IMR-90 (cell line): ENCODE results near the gene CYSTM1. TPM values are rescaled to one million over a fixed set of nuclear protein-coding genes. Genes with fewer than 3 reads are reported as not detected.

Source experiments
- ATAC-seq: fragments of 200-7000 bp; cut with Tn5 transposase; 2 replicates; pipeline ENCODE4 v1.9.1; 2020; ENCODE audit warnings: low read depth, mild to moderate bottlenecking, moderate library complexity
- BruUV-seq: library from RNA; stranded (reverse); fragments of 400-500 nt; replicated peaks from 2 replicates; lab custom pipeline; 2021; lab: Mats Ljungman, UMichigan
- CTCF ChIA-PET: fragments of 300-600 bp; formaldehyde crosslinking; extraction: SDS; loops from one replicate; lab custom pipeline; 2021; ENCODE audit warnings: antibody characterized with exemption; lab: Yijun Ruan, JAX
- POLR2A ChIA-PET: fragments of 300-600 bp; sonication (Branson Sonifier 250); formaldehyde crosslinking; loops from one replicate; lab custom pipeline; 2022; ENCODE audit warnings: antibody characterized with exemption; ENCODE audit not compliant: unreplicated experiment; lab: Charles Lee
- DNase-seq: peaks from one replicate; pipeline ENCODE4 v3.0.0; 2013
- H2AFZ ChIP-seq: replicated peaks from 2 replicates; pipeline ENCODE3; 2013; ENCODE audit warnings: low read length, mild to moderate bottlenecking; ENCODE audit not compliant: poor library complexity
- H2AK5ac ChIP-seq: 2 replicates; pipeline ENCODE4 v1.6.1; 2013; ENCODE audit warnings: low read depth, low read length, inconsistent platforms
- H2AK9ac ChIP-seq: replicated peaks from 2 replicates; pipeline ENCODE3; 2013; ENCODE audit warnings: mild to moderate bottlenecking, low read depth, low read length, moderate library complexity; ENCODE audit not compliant: poor library complexity
- H2BK120ac ChIP-seq: 2 replicates; pipeline ENCODE4 v1.6.1; 2013; ENCODE audit warnings: low read depth, low read length, inconsistent platforms
- H2BK15ac ChIP-seq: 3 replicates; pipeline ENCODE4 v1.6.1; 2013; ENCODE audit warnings: low read depth, low read length, inconsistent platforms
- H2BK20ac ChIP-seq: 2 replicates; pipeline ENCODE4 v1.6.1; 2013; ENCODE audit warnings: low read depth, mild to moderate bottlenecking, inconsistent platforms, low read length, moderate library complexity
- H2BK5ac ChIP-seq: 2 replicates; pipeline ENCODE4 v1.6.1; 2013; ENCODE audit warnings: mild to moderate bottlenecking, low read depth, low read length, inconsistent platforms; ENCODE audit not compliant: poor library complexity, severe bottlenecking
- H3K14ac ChIP-seq: replicated peaks from 2 replicates; pipeline ENCODE4 v1.6.1; 2013; ENCODE audit warnings: low read depth, low read length, inconsistent platforms
- H3K18ac ChIP-seq: 2 replicates; pipeline ENCODE4 v1.6.1; 2013; ENCODE audit warnings: low read depth, low read length, control low read depth
- H3K23ac ChIP-seq: 2 replicates; pipeline ENCODE4 v1.6.1; 2013; ENCODE audit warnings: low read depth, low read length, inconsistent platforms
- H3K27ac ChIP-seq: 2 replicates; pipeline ENCODE4 v1.5.1; 2013; ENCODE audit warnings: mild to moderate bottlenecking, control low read depth, low read length; ENCODE audit not compliant: insufficient read depth
- H3K27me3 ChIP-seq: 2 replicates; pipeline ENCODE4 v1.6.1; 2013; ENCODE audit warnings: low read length; ENCODE audit not compliant: control insufficient read depth, insufficient read depth
- H3K36me3 ChIP-seq: 2 replicates; pipeline ENCODE4 v1.6.1; 2013; ENCODE audit warnings: low read length, mixed read lengths; ENCODE audit not compliant: control insufficient read depth, insufficient read depth
- H3K4ac ChIP-seq: 2 replicates; pipeline ENCODE4 v1.6.1; 2013; ENCODE audit warnings: low read depth, low read length, inconsistent platforms
- H3K4me1 ChIP-seq: 2 replicates; pipeline ENCODE4 v1.6.1; 2013; ENCODE audit warnings: low read length, mixed read lengths; ENCODE audit not compliant: control insufficient read depth, insufficient read depth
- H3K4me2 ChIP-seq: 2 replicates; pipeline ENCODE4 v1.6.1; 2013; ENCODE audit warnings: low read depth, mild to moderate bottlenecking, control low read depth, low read length, moderate library complexity
- H3K4me3 ChIP-seq: 2 replicates; pipeline ENCODE4 v1.5.1; 2013; ENCODE audit warnings: low read depth, mild to moderate bottlenecking, control low read depth, low read length, moderate library complexity; ENCODE audit not compliant: insufficient read depth
- H3K56ac ChIP-seq: 2 replicates; pipeline ENCODE4 v1.6.1; 2013; ENCODE audit warnings: low read length, inconsistent platforms; ENCODE audit not compliant: insufficient read depth; ENCODE audit errors: extremely low read depth
- H3K79me1 ChIP-seq, 2 experiments: 2 replicates each; pipeline ENCODE4 v1.6.1; 2013; ENCODE audit warnings: low read length in 2 of 2, inconsistent platforms in 1 of 2, low read depth in 1 of 2
- H3K9ac ChIP-seq: 2 replicates; pipeline ENCODE4 v1.6.1; 2013; ENCODE audit warnings: low read depth, low read length, control low read depth
- H3K9me1 ChIP-seq: 2 replicates; pipeline ENCODE4 v1.6.1; 2013; ENCODE audit warnings: low read length, inconsistent platforms; ENCODE audit not compliant: insufficient read depth
- H3K9me3 ChIP-seq: 2 replicates; pipeline ENCODE4 v1.6.1; 2013; ENCODE audit warnings: low read length; ENCODE audit not compliant: control insufficient read depth, insufficient read depth
- H4K20me1 ChIP-seq: 2 replicates; pipeline ENCODE4 v1.6.1; 2013; ENCODE audit warnings: low read length, inconsistent platforms; ENCODE audit not compliant: insufficient read depth
- H4K5ac ChIP-seq: 2 replicates; pipeline ENCODE4 v1.6.1; 2013; ENCODE audit warnings: mild to moderate bottlenecking, low read depth, low read length, control low read depth
- H4K8ac ChIP-seq, 2 experiments: 2 replicates each; pipeline ENCODE4 v1.6.1; 2013; ENCODE audit warnings: low read depth in 2 of 2, low read length in 2 of 2, control low read depth in 1 of 2, inconsistent platforms in 1 of 2
- H4K91ac ChIP-seq: 2 replicates; pipeline ENCODE4 v1.6.1; 2013; ENCODE audit warnings: low read depth, low read length, inconsistent platforms; ENCODE audit not compliant: insufficient read depth
- MAFK ChIP-seq: IDR thresholded peaks from 2 replicates; pipeline ENCODE4 v1.6.1; 2012; ENCODE audit warnings: low read depth, low read length, improper control_type of control experiment
- WGBS, 2 experiments: methylation state at CpG; one replicate each; pipeline versions ENCODE4 v1.1.5 to v1.1.7; 2013; ENCODE audit warnings: missing lambda C conversion rate in 2 of 2; ENCODE audit not compliant: insufficient read length in 1 of 2; ENCODE audit errors: extremely low coverage in 2 of 2; 5-methylcytosine and 5-hydroxymethylcytosine counted together
- dilution Hi-C: fragments of 300-500 bp; cut with HindIII; formaldehyde crosslinking; loops from one replicate; pipeline ENCODE4 v1.14.3; 2018; ENCODE audit warnings: low sequenced_read_pairs; ENCODE audit not compliant: unreplicated experiment
- in situ Hi-C: fragments of 300-500 bp; cut with MboI; formaldehyde crosslinking; loops from 3 replicates; pipeline ENCODE4 v1.14.3; 2019; ENCODE audit warnings: low sequenced_read_pairs, inconsistent platforms, mixed read lengths
- intact Hi-C: fragments of 100-400 bp; cut with micrococcal nuclease; formaldehyde crosslinking; loops from 2 replicates; pipeline ENCODE4 v1.10.0; 2022
- polyA plus RNA-seq, 3 experiments: library from polyadenylated mRNA; depleted of rRNA; stranded (reverse); fragments of >200 nt; gene quantifications; 2 replicates each; pipeline ENCODE4 v1.2.3, GENCODE V29; 2012; ENCODE audit warnings: low replicate concordance in 1 of 3
- total RNA-seq: library from RNA; depleted of rRNA; stranded (reverse); fragments of >200 nt; gene quantifications from 2 replicates; pipeline ENCODE4 v1.2.3, GENCODE V29; 2012
- TF ChIP-seq, protein P1 (sequence below): fragments of 150-350 bp; IDR thresholded peaks from 2 replicates; pipeline ENCODE4 v1.6.1; 2017; ENCODE audit warnings: mild to moderate bottlenecking, antibody characterized with exemption, low read length, low read depth

The CYSTM1 gene
- total and polyA plus RNA-seq, 2 of the 4 experiments (the other 2 are of a cell fraction), result 7.3 to 15.0 TPM

GRCh38 chr5:140220032-140220697, 45.2 kb downstream of the CYSTM1 start:
- no peak overlapping the region for H3K4me2 ChIP-seq
- H3K27ac ChIP-seq, result no peak overlapping the region
- H4K8ac ChIP-seq, result peak overlapping the region in 1 of 2 experiments; percentile 27; a peak in 1 of 4 replicates
- no peak overlapping the region for H3K18ac ChIP-seq
- dilution Hi-C loops (no loop called here), intact Hi-C loops (loop anchor here (5.0 kb wide), 1 partner anchor 38 kb away; no protein-coding TSS in a partner anchor), in situ Hi-C loops (no loop called here)
- no TSS peak for BruUV-seq
- WGBS, 2 experiments, result no CpG with 5 or more reads among the region's 3 CpGs
- no peak overlapping the region for H2BK5ac ChIP-seq
- no peak overlapping the region for H3K9ac ChIP-seq
- peaks cover 11% of the 10 kb centered on the region for H4K20me1 ChIP-seq
- H3K9me3 ChIP-seq, result no peaks in the 10 kb centered on the region
- H2BK15ac ChIP-seq, result peak overlapping the region; percentile 16; the same call in 1 of the 3 replicates
- H3K14ac ChIP-seq, result peak overlapping the region; percentile 5; the same call in 1 of the 2 replicates
- ATAC-seq (peak; percentile 42), DNase-seq (peak; percentile 66)
- peak overlapping the region; percentile 27; the same call in 1 of the 2 replicates for H2BK120ac ChIP-seq
- peaks cover 12% of the 10 kb centered on the region for H3K4me1 ChIP-seq
- peaks cover 0 to 13% of the 10 kb centered on the region in 2 experiments; a peak in 2 of 4 replicates for H3K79me1 ChIP-seq
- no peaks in the 10 kb centered on the region for H3K36me3 ChIP-seq
- H3K27me3 ChIP-seq, result peaks cover 3% of the 10 kb centered on the region; the same call in 1 of the 2 replicates
- H4K5ac ChIP-seq, result no peak overlapping the region
- H2BK20ac ChIP-seq, result peak overlapping the region; percentile 26; the same call in 1 of the 2 replicates
- TF ChIP-seq MAFK, result peak; percentile 14; the same call in 1 of the 2 replicates
- TF ChIP-seq, protein P1, sequence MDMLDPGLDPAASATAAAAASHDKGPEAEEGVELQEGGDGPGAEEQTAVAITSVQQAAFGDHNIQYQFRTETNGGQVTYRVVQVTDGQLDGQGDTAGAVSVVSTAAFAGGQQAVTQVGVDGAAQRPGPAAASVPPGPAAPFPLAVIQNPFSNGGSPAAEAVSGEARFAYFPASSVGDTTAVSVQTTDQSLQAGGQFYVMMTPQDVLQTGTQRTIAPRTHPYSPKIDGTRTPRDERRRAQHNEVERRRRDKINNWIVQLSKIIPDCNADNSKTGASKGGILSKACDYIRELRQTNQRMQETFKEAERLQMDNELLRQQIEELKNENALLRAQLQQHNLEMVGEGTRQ, result no peak
- H3K56ac ChIP-seq, result no peak overlapping the region
- peak overlapping the region; percentile 39 for H2AK9ac ChIP-seq
- 0 out of 2 replicates have a peak overlapping the region, but pooled peaks have one; percentile 31 for H4K91ac ChIP-seq
- H3K23ac ChIP-seq, result no peak overlapping the region
- H2AFZ ChIP-seq, result peak overlapping the region; percentile 44
- CTCF ChIA-PET, result interaction anchor here (0.8 to 1.7 kb wide), 3 partner anchors 14 to 125 kb away, joined by 3 to 4 read pairs (median 4); no protein-coding TSS in a partner anchor
- peaks cover 27% of the 10 kb centered on the region for H3K9me1 ChIP-seq
- peak overlapping the region; percentile 28; the same call in 1 of the 2 replicates for H2AK5ac ChIP-seq
- no peak overlapping the region for H3K4me3 ChIP-seq
- POLR2A ChIA-PET, result interaction anchor here (0.6 kb wide), 1 partner anchor 37 kb away, joined by 5 read pairs; no protein-coding TSS in a partner anchor
- H3K4ac ChIP-seq, result peak overlapping the region; percentile 37
